Fibroblast of pulmonary artery (primary cell): ENCODE measurements around the gene TRAPPC12.

Source experiments
- DNase-seq: peaks from one replicate; pipeline ENCODE4 v3.0.0-alpha.2; 2010; ENCODE audit warnings: low read depth
- H3K4me3 ChIP-seq: replicated peaks from 2 replicates; pipeline ENCODE4 v1.5.1; 2011; ENCODE audit warnings: low read depth, mild to moderate bottlenecking, control low read depth, low read length, moderate library complexity
- CTCF ChIP-seq: IDR thresholded peaks from 2 replicates; pipeline ENCODE4 v1.5.1; 2011; ENCODE audit warnings: mild to moderate bottlenecking, control low read depth, low read length, inconsistent platforms; ENCODE audit errors: missing control alignments

TRAPPC12 gene

GRCh38 chr2:3398857-3399256 is 19.4 kb downstream of the TRAPPC12 start:
- H3K4me3 ChIP-seq: no peak overlapping the region
- no peak for TF ChIP-seq CTCF
- DNase-seq: no peak

- no peak for TF ChIP-seq CTCF
- H3K4me3 ChIP-seq: no peak overlapping the region
- no peak for DNase-seq
Observed at GRCh38 chr2:3399381-3399780, 19.9 kb downstream of the TRAPPC12 start.

DNA sequence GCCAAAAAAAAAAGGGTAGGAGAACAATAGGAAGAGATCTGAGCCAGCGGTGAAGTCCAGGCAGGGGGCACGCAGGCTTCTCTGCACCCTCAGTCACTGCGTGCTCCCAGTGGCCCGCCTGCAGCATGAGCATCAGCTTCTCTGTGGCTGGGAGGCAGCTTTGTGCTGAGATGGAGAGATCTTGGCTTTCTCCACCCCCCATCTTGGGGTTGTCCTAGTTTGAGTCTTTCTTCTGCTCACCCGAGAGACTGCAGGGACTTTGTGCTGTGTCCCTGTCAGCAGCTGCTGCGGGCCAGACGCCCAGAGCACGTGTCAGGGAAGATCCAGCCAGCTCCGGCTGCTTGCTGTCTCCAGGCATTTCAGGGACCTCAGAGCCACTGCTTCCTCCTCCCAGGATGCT is 20.3 kb downstream of the TRAPPC12 start:
- peak; percentile 20 for DNase-seq
- no peak for TF ChIP-seq CTCF
- no peak overlapping the region for H3K4me3 ChIP-seq

GRCh38 chr2:3403587-3404334 is 24.3 kb downstream of the TRAPPC12 start:
- DNase-seq: no peak
- no peak for TF ChIP-seq CTCF
- H3K4me3 ChIP-seq: no peak overlapping the region

GRCh38 chr2:3404349-3404894 is 24.9 kb downstream of the TRAPPC12 start:
- no peak overlapping the region for H3K4me3 ChIP-seq
- no peak for DNase-seq
- TF ChIP-seq CTCF: no peak

- no peak for TF ChIP-seq CTCF
- H3K4me3 ChIP-seq: no peak overlapping the region
- no peak for DNase-seq
Observed at GRCh38 chr2:3405307-3405706, 25.8 kb downstream of the TRAPPC12 start.

- no peak overlapping the region for H3K4me3 ChIP-seq
- no peak for TF ChIP-seq CTCF
- DNase-seq: no peak
Observed at GRCh38 chr2:3405876-3406275, 26.4 kb downstream of the TRAPPC12 start.
